NCI-H510A treated with DMSO at 0.1 percent for 48 hours (cell line): ENCODE measurements around the gene GPR119.
"Not testable (repeated sequence)": the region's sequence is repeated elsewhere in the genome, so short reads cannot be mapped to it uniquely, and the experiment has no call there.

Experiments
- DNase-seq: peaks from one replicate; lab custom pipeline; 2025; lab: John Stamatoyannopoulos, UW

GPR119 gene

DNA sequence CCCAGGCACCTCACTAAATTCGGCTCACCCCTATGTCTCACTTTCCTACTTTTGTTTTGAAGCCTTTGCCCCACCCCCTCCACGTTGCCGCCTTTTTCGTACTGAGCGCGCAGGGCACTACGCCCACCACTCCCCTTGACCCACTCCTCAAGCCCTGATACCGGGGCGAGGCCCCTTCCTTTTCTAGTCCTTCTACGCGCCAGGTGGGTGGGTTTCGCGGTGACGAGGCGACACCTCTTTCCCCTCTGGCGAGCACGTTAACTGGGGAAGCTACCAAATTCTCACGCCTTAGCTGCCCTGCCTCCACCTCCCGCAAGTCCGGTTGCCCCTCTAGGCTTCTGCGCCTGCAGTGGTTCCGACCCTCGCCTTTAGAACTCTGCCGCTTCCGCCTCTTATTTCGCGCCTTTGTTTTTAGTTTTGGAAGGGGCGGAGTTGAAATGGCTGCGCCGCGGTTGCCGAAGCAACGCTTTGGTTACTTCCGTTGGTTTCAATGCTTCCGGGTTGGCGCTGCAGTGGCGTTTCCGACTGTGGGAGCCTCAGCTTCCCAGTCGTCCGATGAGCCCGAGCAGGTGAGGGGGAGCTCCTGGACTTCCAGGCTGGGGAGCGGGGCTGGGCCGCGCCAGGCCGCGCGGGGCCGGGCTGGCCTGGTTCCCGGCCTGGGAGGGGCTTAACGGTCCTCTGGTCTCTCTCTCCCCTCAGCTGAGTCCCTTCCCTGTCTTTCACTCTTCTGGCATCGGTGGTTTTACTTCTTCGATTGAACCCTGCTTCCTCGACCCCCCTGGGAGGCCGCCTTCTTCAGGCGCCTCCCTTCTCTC, 45.9 kb downstream of the GPR119 start, which contains the start of gene SLC25A14:
Gene SLC25A14 (plus strand): TSS at position 512 of the 815 bp plus-strand sequence. CDS start 360 bp downstream, outside the sequence.
- peak; percentile 54 for DNase-seq

DNA sequence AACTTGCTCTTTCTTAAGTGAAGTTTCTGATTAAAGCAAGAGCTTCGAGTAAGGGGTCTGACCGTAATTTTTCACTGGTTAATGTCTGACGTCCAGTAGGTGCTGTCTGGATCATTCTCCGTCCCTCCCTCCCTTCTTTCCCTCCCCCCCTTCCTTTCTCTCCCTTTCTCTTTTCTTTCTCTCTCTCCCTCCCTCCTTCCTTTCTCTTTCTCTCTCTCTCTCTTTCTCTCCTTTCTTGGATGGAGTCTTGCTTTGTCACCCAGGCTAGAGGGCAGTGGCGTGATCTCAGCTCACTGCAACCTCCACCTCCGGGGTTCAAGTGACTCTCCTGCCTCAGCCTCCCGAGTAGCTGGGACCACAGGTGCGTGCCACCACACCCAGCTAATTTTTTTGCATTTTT, 46.6 kb downstream of the GPR119 start:
- not testable (repeated sequence) for DNase-seq

DNA sequence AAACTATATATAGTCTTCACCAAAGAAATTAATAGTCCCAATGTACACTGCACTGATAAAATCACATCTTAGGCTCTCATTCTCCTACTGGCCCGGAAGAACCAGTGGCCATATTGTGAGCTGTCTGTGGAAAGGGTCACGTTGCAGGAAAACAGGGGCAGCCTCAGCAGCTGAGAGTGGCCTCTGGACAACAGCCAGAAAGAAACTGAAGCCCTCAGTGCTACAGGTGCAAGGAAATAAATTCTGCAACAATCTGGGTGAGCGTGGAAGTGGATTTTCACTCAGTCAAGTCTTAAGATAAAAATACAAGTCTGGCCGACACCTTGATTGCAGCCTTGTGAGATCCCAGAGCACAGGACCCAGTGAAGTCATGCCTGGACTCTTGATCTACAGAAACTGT, 48.9 kb downstream of the GPR119 start:
- no peak for DNase-seq
